ENCODE measurements around the gene OSBP2. TPM values are rescaled to one million over a fixed set of nuclear protein-coding genes. Genes with fewer than 3 reads are reported as not detected.

Gene OSBP2
- total RNA-seq, 2 donors from 2014 or later = 6.8 to 11.1 TPM

GRCh38 chr22:30944986-30945385, 250.3 kb downstream of the OSBP2 start:
- no peaks in the 10 kb centered on the region for H3K9me3 ChIP-seq (ENCODE audit: control insufficient read depth, low read length)
- no peak overlapping the region for H3K27ac Mint-ChIP-seq
- TF ChIP-seq, protein P1, sequence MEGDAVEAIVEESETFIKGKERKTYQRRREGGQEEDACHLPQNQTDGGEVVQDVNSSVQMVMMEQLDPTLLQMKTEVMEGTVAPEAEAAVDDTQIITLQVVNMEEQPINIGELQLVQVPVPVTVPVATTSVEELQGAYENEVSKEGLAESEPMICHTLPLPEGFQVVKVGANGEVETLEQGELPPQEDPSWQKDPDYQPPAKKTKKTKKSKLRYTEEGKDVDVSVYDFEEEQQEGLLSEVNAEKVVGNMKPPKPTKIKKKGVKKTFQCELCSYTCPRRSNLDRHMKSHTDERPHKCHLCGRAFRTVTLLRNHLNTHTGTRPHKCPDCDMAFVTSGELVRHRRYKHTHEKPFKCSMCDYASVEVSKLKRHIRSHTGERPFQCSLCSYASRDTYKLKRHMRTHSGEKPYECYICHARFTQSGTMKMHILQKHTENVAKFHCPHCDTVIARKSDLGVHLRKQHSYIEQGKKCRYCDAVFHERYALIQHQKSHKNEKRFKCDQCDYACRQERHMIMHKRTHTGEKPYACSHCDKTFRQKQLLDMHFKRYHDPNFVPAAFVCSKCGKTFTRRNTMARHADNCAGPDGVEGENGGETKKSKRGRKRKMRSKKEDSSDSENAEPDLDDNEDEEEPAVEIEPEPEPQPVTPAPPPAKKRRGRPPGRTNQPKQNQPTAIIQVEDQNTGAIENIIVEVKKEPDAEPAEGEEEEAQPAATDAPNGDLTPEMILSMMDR (conservative IDR thresholded peaks at IDR 0.05) = no peak
- peaks cover 71% of the 10 kb centered on the region for H3K36me3 Mint-ChIP-seq (ENCODE audit: low read depth)
- DNase-seq = no peak
- 97 to 100% methylated on average over 1 to 4 of the region's 4 CpGs for WGBS, 2 experiments (ENCODE audit: insufficient coverage in 1 of 2, insufficient read length in 1 of 2)
- H3K4me1 ChIP-seq (ENCODE audit: control insufficient read depth, insufficient read depth, low read length) = peaks cover 7% of the 10 kb centered on the region
- peaks cover 4% of the 10 kb centered on the region for H3K4me1 Mint-ChIP-seq
- H3K27me3 Mint-ChIP-seq (ENCODE audit: insufficient read depth) = no peaks in the 10 kb centered on the region
- H3K9me3 Mint-ChIP-seq = no peaks in the 10 kb centered on the region
- no peak overlapping the region for H3K9ac ChIP-seq (ENCODE audit: extremely low read depth, low read length, poor library complexity, severe bottlenecking)
- H3K27ac ChIP-seq (ENCODE audit: low read depth, low read length) = no peak overlapping the region
- peaks cover 95% of the 10 kb centered on the region for H3K36me3 ChIP-seq (ENCODE audit: control insufficient read depth, insufficient read depth, low read length)
- H3K4me3 ChIP-seq (ENCODE audit: low read length) = no peak overlapping the region
- no peak overlapping the region for H3K4me3 Mint-ChIP-seq
- H3K27me3 ChIP-seq (ENCODE audit: control insufficient read depth, insufficient read depth, low read length, poor library complexity, severe bottlenecking) = no peaks in the 10 kb centered on the region

GRCh38 chr22:30945653-30946052, 251.0 kb downstream of the OSBP2 start:
- no peaks in the 10 kb centered on the region for H3K27me3 ChIP-seq (ENCODE audit: control insufficient read depth, insufficient read depth, low read length, poor library complexity, severe bottlenecking)
- H3K4me1 ChIP-seq (ENCODE audit: control insufficient read depth, insufficient read depth, low read length) = peaks cover 7% of the 10 kb centered on the region
- no peaks in the 10 kb centered on the region for H3K9me3 ChIP-seq (ENCODE audit: control insufficient read depth, low read length)
- DNase-seq = no peak
- no peak overlapping the region for H3K27ac ChIP-seq (ENCODE audit: low read depth, low read length)
- H3K9ac ChIP-seq (ENCODE audit: extremely low read depth, low read length, poor library complexity, severe bottlenecking) = no peak overlapping the region
- TF ChIP-seq, protein P1 (conservative IDR thresholded peaks at IDR 0.05) = no peak
- H3K27ac Mint-ChIP-seq = no peak overlapping the region
- H3K36me3 Mint-ChIP-seq (ENCODE audit: low read depth) = peaks cover 71% of the 10 kb centered on the region
- H3K4me1 Mint-ChIP-seq = peaks cover 4% of the 10 kb centered on the region
- H3K9me3 Mint-ChIP-seq = no peaks in the 10 kb centered on the region
- WGBS, 2 experiments (ENCODE audit: insufficient coverage in 1 of 2, insufficient read length in 1 of 2) = 90% methylated on average over 1 of the region's 2 CpGs; no CpG with 5 or more reads in 1 of the 2 experiments
- no peaks in the 10 kb centered on the region for H3K27me3 Mint-ChIP-seq (ENCODE audit: insufficient read depth)
- no peak overlapping the region for H3K4me3 Mint-ChIP-seq
- H3K36me3 ChIP-seq (ENCODE audit: control insufficient read depth, insufficient read depth, low read length) = peaks cover 95% of the 10 kb centered on the region
- H3K4me3 ChIP-seq (ENCODE audit: low read length) = no peak overlapping the region

GRCh38 chr22:30946354-30946753, 251.7 kb downstream of the OSBP2 start:
- Mint-ChIP-seq H3K9me3 (no peaks in the 10 kb centered on the region), H3K27ac (peak overlapping the region; percentile 71), H3K4me3 (no peak overlapping the region)

More at GRCh38 chr22:30946354-30946753, 251.7 kb downstream of the OSBP2 start:
- no peaks in the 10 kb centered on the region for H3K27me3 ChIP-seq (ENCODE audit: control insufficient read depth, insufficient read depth, low read length, poor library complexity, severe bottlenecking)
- H3K4me3 ChIP-seq (ENCODE audit: low read length) = no peak overlapping the region
- H3K36me3 Mint-ChIP-seq (ENCODE audit: low read depth) = peaks cover 71% of the 10 kb centered on the region
- DNase-seq = no peak
- WGBS, 2 experiments (ENCODE audit: insufficient coverage in 1 of 2, insufficient read length in 1 of 2) = 85 to 93% methylated on average over 5 to 7 of the region's 7 CpGs
- H3K36me3 ChIP-seq (ENCODE audit: control insufficient read depth, insufficient read depth, low read length) = peaks cover 95% of the 10 kb centered on the region
- no peaks in the 10 kb centered on the region for H3K27me3 Mint-ChIP-seq (ENCODE audit: insufficient read depth)
- peaks cover 4% of the 10 kb centered on the region for H3K4me1 Mint-ChIP-seq
- TF ChIP-seq, protein P1 (conservative IDR thresholded peaks at IDR 0.05) = no peak
- no peak overlapping the region for H3K9ac ChIP-seq (ENCODE audit: extremely low read depth, low read length, poor library complexity, severe bottlenecking)
- H3K27ac ChIP-seq (ENCODE audit: low read depth, low read length) = no peak overlapping the region
- H3K9me3 ChIP-seq (ENCODE audit: control insufficient read depth, low read length) = no peaks in the 10 kb centered on the region
- peaks cover 7% of the 10 kb centered on the region for H3K4me1 ChIP-seq (ENCODE audit: control insufficient read depth, insufficient read depth, low read length)
